ENCODE measurements around the gene VPS13D.

GRCh38 chr1:12415038-12415466 lies 185.2 kb downstream of the VPS13D start:
- TF ChIP-seq EZH2phosphoT487 (IDR thresholded peaks at IDR 0.05; ENCODE audit: borderline replicate concordance) (no peak), POLR2A (IDR thresholded peaks at IDR 0.05; ENCODE audit: borderline replicate concordance, extremely low read depth, insufficient read depth, insufficient read length) (no peak), CTCF (IDR thresholded peaks at IDR 0.05 in 2 of 3, conservative IDR thresholded peaks at IDR 0.05 in 1 of 3; ENCODE audit: borderline replicate concordance in 1 of 3, insufficient read depth in 1 of 3, low read depth in 2 of 3, low read length in 2 of 3) (no peak), MAX (IDR thresholded peaks at IDR 0.05) (no peak), YY1 (IDR thresholded peaks at IDR 0.05; ENCODE audit: extremely low read depth, insufficient replicate concordance, low read depth, low read length) (no peak)

All from HCT116 (cell line).